ENCODE results near the gene IL25.
A peak's percentile ranks its signal among the peaks of the same experiment; 100 is the strongest.
"Not testable (repeated sequence)": the region's sequence is repeated elsewhere in the genome, so short reads cannot be mapped to it uniquely, and the experiment has no call there.

The IL25 gene

GRCh38 chr14:23375527-23376251 lies 3.1 kb downstream of the IL25 start:
- DNase-seq (ENCODE audit: low read depth, low spot score): no peak

- DNase-seq (ENCODE audit: low read depth, low spot score): no peak
These were observed 4.0 kb downstream of the IL25 start, which contains the start of gene CMTM5 for GRCh38 chr14:23376482-23377197. Gene CMTM5 (plus strand): TSS chr14:23377046. CDS start chr14:23377252, 206 bp downstream.

- no peak for DNase-seq (ENCODE audit: low read depth, low spot score)
These were observed 4.6 kb downstream of the IL25 start for GRCh38 chr14:23377198-23377550.

GRCh38 chr14:23377573-23378563 lies 5.3 kb downstream of the IL25 start:
- DNase-seq (ENCODE audit: low read depth, low spot score): no peak

DNA sequence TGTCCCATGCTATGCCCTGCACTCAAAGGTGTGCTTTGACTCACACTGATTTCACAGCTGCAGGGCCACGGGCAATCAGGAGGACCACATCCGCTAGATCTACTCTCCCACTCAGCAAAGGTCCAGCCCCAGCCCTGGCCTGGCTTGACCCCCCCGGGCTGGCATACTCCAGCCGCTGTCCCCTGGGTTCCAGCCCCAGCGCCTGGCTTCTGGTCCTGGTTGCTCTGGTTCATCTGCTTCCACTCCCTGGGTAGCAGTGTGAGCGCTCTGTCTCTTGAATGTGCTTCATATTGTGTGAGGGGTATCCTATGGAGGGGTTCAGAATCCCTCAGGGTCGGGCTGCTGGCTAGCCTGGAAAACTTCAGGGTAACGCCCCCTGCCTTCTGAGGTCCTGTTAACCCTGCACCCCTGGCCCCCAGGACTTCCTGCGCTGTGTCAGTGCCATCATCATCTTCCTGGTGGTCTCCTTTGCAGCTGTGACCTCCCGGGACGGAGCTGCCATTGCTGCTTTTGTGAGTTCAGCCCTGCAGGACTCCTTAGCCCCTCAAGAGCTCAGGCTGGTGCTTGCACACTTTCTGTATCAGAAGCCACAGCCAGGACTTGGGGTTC lies 6.1 kb downstream of the IL25 start:
- DNase-seq (ENCODE audit: low read depth, low spot score): no peak

- DNase-seq (ENCODE audit: low read depth, low spot score): peak; percentile 20
These were observed 7.0 kb downstream of the IL25 start for GRCh38 chr14:23379366-23380196.

GRCh38 chr14:23380197-23380914 lies 7.7 kb downstream of the IL25 start:
- DNase-seq (ENCODE audit: low read depth, low spot score): no peak

GRCh38 chr14:23380976-23381375 lies 8.4 kb downstream of the IL25 start:
- no peak for DNase-seq (ENCODE audit: low read depth, low spot score)

GRCh38 chr14:23381871-23382270 lies 9.3 kb downstream of the IL25 start:
- DNase-seq (ENCODE audit: low read depth, low spot score): no peak

GRCh38 chr14:23382276-23382675 lies 9.7 kb downstream of the IL25 start:
- no peak for DNase-seq (ENCODE audit: low read depth, low spot score)

DNA sequence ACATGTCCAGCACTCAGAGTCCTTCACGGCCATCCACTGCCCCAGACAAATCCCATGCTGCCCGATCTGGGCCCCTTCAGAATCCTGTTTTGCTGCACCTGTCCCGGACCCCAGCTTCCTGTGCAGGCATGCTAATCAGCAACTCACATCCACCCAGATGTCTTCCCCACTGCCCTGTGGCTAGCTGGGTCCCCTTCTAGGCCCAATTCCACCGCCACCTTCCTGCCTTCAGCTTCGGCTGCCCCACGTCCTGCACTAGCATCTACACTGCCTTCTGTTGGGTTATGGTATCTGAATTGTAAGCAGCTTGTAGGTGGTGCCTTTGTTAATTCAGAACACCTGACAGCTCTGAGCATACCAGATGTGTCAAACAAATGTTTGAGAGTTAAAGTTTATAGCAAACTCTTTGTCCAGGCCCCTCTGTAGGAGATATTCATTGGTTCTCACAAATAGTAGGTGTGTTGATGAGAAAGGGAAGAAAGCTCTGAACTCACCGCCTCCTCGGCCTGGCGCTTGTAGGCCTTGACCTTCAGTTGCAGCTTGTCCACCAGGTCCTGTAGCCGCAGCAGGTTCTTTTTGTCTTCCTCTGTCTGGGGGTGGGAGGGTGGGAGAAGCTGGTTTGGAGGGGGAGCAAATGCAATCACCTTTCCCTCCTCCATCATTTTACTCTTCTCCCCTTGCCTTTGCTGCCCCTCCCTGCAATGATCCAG lies 10.3 kb downstream of the IL25 start:
- no peak for DNase-seq (ENCODE audit: low read depth, low spot score)

- no peak for DNase-seq (ENCODE audit: low read depth, low spot score)
These were observed 11.9 kb downstream of the IL25 start for GRCh38 chr14:23384364-23385080.

DNA sequence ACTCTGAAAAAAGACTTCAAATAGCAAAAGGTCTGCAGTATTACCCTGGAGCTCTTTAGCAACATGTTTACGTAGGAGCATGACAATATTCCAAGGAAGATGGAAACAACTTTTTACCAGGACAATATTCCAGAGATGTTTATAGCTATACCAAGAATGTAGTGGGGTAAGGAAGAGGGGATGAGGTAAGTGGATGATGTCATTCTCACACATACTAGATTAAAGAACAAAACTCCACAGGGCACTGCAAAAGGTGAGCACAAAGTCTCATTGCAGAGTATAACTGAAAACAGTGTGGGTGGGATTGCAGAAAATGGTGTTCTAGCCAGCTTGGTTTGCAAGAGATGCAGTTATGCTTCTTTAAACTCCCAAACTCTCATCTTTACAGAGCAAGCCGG lies 12.6 kb downstream of the IL25 start:
- DNase-seq (ENCODE audit: low read depth, low spot score): no peak

- DNase-seq (ENCODE audit: low read depth, low spot score): no peak
These were observed 13.1 kb downstream of the IL25 start for GRCh38 chr14:23385642-23386265.

- not testable (repeated sequence) for DNase-seq (ENCODE audit: low read depth, low spot score)
These were observed 13.7 kb downstream of the IL25 start for GRCh38 chr14:23386266-23386657.

GRCh38 chr14:23386999-23387398 lies 14.4 kb downstream of the IL25 start:
- no peak for DNase-seq (ENCODE audit: low read depth, low spot score)

DNA sequence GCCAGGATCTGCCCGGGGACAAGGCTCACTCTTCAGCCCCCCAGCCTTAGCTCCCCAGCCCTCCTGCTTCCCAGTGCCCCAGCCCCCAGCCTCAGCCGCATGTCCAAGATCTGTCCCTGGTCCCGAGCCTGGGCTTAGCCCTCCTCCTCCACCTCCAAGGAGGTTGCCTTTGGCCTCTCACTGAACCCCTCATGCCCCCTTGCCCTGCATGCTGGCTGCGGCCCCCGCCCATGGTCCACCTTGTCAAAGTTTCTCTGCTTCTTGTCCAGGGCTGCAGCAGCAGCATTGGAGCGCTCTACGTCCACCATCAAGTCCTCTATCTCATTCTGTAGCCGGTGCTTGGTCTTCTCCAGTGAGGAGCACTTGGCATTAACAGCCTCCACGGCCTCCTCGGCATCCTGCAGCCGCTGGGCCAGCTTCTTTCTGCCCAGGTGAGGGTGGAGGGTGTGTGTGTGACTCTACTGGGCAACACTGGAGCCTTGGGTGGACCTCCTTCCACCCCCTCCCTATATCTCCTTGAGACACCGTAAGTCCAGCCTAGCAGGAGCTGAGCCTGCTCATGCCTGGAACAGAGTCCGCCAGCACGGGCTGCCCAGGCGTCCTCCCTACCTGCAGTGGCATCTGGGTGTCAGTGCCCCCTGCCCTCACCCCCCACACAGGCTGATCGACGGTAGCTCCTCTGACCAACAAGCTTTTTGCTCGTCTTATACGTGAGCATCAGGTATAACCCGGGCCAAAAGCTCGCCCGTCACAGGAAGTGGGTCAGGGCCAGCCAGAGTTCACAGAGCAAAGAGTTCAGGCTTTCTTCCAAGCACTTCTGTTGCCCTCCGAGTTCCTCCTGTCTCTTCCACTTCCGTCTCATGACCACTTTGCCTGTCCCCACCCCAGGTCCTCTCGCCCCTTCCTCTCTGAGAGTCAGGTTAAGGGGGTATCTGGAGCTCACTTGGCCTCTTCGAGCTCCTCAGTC lies 15.6 kb downstream of the IL25 start:
- DNase-seq (ENCODE audit: low read depth, low spot score): no peak
